ENCODE measurements around the gene PTP4A2.
"Not testable (repeated sequence)": the region's sequence is repeated elsewhere in the genome, so short reads cannot be mapped to it uniquely, and the experiment has no call there.

PTP4A2 gene

DNA sequence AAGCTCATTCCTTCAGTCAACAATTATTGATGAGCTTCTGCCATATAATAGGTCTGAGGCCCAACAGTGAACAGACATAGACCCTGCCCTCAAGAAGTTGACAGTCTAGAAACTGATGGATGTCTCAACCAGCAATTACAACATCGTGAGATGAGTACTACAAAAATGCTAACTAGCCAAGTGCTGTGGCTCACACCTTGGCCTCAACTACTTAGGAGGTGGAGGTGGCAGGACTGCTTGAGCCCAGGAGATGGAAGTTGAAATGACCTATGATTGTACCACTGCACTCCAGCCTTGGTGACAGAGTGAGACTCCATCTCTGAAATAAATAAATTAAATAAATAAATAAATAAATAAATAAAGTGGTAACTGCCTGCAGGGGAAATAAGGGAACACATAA is 11.7 kb upstream of the PTP4A2 start:
- no peak for DNase-seq

DNA sequence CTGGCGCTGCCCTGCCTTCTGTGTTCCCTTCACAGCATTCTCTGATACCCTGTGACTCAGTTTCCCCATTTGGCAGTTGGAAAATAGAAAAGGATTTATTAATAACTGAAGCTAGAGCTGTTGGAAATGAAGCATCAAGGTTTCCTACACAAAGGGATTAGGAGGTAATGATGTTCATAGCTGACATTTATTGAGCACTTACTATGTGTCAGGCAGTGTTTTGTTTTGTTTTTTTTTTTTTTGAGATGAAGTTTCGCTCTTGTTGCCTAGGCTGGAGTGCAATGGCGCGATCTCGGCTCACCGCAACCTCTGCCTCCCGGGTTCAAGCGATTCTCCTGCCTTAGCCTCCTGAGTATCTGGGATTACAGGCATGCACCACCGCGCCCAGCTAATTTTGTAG is 7.5 kb upstream of the PTP4A2 start:
- peak; percentile 35 for DNase-seq

DNA sequence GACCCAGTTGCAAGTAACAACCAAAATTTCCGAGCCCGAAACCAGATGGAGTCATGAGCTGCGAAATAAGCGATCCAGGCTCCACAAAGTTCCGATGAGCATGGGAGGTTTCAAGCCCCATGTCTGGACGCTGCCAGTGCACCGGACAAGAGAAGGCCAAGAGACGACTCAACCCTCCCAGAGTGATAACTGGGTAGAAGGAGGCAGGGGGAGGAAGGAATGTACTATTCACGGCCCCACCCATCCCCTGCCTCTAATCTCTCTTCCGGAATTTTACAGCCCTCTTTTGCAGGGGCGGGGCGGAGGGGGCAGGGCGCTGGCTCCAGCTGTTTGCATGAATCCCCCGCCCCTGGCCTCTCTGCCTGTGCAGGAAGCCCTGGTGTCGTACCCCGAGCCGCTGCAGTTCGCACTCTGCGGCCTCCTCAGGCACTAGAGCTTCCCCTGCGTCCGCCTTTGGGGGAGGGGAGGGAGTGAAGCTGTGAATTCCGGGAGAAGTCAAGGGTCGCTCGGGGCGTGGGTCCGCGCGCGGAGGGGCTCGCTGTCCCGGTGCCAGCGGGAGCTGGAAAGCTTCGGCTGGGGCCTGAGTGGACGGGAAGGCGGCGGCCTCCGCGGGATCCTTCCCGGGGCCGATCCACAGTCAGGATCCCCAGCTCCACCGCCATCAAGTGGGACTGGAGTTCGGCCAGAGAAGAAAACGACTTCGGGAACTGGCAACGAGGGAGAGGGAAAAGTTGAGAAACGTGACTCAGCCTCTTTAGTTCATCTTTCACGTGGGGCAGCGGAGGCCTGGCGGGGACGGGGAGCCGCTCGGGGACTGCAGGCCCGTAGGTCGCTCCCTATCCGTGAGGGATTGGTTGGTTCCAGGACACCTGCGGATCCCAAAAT is 6.3 kb upstream of the PTP4A2 start:
- peak; percentile 86 for DNase-seq

DNA sequence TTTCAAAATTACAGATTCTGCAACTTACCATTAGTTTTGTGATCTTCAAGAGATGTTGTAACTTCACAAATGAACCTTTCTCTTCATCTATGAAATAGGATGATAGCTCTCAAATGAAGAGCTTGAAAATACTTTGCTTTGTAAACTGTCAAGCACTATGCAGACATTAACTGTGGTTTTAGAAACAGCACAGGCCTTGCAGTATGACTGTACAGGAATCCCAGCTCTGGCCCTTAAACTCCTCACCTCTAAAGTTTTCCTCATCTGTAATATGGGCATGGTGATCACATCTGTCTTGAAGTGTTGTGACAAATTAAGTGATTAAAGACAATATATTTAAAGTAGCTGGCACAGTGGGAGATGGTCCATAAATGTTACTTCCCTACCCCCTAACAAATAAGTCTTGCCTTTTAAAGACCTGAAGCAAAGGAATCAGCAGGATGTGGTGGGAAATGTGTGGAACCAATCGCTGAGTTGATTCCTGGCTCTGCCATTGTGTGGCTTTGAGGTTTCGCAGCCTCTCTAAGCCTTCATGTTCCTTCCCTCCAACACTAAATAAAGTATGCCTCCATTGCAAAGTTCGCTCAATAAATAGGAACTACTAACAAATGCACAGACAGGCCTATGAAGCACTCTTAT is 5.5 kb upstream of the PTP4A2 start:
- no peak for DNase-seq

DNA sequence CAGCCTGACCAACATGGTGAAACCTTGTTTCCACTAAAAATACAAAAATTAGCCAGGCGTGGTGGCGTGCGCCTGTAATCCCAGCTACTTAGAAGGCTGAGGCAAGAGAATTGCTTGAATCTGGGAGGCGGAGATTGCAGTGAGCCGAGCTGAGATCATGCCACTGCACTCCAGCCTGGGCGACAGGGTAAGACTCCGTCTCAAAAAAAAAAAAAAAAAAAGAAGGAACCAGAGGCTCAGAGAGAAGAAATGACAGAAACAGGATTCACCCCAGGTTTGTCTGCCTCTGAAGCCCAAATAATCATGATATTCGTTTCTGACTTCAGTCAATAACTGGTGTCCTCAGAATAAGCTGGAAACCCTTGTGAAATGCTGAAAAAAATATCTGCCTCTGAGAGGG is 3.9 kb upstream of the PTP4A2 start:
- not testable (repeated sequence) for DNase-seq

DNA sequence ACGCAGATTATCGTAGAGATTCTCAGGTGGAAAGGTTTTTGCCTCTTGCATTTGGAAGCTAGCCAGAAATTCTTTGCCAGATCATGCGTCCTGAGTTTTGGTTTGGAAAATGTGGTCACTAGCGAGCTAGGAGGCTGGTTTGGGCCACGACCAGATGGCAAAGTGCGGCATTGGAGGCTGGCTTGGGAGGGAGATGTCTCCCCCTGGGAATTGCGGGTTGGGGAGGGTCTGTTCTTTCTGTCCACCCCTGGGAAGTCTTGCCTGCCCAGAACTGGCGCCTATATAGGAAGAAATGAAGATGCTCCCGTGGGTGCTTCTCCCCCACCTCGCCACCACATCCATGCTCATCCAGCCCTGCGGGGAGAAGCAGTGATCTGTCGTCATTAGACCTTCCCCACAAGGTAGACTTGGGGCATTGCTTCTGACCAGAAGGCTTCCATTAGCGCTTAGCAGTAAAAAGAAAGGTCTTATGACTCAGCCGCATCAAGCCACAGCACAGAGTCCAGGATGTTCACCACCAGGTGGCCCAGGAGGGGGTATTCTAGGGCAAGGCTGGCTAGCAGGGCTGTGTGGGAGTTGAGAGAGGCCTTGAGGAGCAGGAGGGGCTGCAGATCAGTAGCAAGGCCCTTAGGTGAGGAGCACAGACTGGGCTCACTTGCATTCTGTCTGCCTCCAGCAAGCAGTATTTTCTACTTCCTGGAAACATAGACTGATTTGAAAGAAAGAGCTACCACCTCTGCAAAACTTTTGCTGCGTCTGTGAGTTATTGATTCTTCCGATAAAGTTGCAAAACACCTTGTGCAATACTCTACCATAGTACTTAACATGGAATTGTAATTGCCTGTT is 1.5 kb upstream of the PTP4A2 start:
- DNase-seq, result peak; percentile 90

DNA sequence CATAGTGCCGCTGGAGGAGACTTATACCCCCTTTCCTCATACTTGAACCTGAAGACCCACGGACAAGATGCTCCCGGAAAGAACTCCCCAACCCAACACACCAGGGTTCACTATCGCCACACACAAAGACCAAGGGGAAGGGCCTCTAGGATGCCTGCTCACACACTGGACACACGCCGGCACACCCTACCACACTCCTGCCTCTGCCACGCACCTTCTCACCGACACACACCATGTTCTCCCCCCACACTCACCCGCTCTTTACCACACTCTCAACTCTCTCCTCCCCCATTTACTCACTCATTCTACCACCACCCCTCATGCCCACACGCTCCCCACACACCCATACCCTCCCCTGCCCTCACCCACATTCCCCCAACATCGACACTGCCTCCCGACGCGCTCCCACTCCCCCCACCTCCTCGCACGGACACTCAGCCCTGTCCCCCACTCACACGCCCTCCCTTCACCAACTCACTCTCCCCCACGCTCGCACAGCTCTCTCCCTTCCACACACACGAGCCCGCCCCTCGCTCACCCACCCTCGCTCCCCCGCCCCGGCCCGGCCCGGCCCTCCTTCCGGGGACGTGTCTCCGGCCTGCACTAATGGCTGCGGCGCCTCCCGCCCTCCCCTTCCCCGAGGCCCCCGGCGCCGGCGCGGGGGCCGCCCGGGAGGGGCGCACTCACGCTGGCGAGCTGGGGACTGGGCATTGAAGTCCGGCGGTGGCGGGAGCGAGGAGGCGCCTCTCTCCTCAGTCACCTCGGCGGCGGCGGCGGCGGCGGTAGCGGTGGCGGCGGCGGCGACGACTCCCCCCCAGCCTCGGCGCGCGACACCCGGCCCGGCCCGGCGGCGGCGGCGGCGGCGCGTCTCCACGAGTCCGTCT is 626 bp downstream of the PTP4A2 start:
- peak; percentile 90 for DNase-seq

DNA sequence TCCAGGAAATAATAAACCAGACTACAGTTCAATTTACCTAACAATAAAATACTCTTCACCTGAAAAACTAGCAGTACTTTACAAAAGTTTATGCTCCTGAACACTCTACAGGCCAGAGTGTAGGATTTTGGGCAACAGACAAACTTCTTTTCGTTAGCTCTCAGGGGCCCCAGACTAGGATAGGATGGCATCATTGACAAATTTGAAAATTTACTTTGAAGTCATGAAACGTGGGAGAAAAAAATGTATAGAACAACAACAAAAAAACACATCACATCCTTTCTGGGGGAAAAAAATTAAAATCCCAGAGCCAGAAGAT is 1.2 kb downstream of the PTP4A2 start:
- no peak for DNase-seq

DNA sequence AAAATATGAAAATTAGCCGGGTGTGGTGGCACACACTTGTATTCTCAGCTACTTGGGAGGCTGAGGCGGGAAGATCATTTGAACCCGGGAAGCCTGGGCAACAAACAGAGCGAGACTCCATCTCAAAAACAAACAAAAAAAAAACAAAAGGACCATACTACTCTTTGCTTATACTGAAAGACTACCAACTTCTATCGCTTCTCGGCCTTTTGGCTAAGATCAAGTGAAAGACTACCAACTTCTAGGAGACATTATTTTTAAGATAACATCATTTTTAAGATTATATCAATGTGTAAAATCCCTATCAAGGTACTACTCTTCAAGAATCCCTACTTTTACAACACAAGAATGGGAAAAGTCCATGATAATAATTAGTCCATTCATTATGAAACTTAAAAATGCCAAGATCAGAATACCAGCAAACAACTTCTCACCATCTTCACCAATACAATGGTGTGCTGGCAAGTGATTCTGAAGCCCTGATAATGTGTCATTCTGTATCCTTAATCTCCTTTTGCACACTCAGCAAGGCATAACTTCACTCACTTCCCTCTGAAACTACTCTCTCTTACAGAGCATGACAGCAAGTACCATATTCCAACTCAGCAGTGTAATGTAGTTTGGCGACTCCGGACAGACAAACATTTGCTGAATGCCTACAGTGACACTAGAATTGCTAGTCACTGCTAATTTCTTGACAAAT is 1.7 kb downstream of the PTP4A2 start:
- no peak for DNase-seq

DNA sequence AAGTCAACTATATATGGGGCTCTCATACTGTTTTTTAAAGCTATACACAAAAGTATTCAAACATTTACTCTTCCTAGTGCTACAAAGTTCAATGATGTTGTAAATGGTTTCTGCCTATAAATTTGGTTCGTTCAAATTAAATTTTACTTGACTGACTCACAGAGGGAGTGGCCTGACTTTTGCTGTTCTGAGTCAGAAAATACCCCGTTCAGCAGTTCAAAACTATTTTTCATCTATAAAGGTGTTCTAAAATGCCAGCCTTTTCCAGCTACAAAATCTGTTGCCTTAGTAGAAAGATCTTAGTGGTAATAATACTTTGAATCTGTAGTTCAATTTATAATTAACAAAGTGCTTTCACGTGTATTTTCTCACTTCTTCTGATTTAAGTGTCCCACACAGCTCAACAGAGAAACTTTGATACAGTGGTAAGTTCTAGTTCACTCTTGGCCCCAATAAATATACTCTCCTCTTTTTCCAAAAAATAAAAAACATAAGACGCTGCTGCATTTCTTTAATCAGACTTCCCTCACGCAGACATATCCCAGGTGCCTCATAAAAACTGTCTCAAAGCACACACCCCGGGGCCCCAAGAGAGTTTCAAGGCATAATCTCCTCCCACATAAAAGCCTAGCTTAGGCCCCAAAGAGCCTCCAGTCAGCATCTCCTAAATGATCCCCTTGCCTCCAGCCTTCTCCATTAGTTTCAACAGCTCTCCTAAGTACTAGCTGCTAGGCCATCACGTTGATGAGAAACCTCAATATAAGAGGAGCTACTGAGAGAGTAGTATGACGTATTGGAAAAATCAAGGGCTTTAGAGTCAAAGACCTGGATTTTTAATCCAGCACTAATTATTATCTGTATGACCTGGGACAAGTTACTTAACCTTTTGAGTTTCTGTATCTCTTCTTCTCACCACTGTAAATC is 3.2 kb downstream of the PTP4A2 start:
- DNase-seq, result no peak

DNA sequence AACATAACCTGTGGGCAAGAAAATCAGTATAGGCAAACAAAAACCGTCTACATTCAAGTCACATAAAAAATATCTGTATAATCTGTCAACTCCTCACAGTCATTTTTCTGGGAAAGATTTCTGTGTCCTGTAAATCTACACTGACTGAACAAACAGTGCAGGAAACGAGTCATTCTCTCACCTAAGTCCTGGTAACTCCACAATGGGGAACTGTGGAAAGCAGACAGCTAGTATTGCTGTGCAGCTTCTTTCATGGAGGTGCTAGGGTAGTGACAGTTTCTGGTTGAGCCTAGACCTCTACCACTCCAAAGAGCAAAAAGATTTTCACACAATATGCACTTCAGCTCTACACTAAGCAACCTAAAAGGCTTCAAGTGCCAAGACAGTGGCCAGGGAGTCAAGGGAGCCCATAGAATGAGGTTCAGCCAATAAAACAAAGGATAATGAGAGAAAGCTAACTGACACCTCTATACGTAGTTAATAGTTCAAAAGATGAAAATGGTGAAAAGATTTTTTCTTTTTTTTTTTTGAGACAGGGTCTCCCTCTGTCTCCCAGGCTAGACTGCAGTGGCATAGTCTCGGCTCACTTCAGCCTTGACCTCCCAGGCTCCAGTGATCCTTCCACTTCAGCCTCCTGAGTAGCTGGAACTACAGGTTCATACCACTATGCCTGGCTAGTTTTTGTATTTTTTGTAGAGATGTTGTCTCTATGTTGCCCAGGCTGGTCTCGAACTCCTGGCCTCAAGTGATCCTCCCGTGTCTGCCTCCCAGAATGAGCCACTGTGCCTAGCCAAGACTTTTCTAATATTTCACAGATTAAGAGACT is 5.5 kb downstream of the PTP4A2 start:
- no peak for DNase-seq

DNA sequence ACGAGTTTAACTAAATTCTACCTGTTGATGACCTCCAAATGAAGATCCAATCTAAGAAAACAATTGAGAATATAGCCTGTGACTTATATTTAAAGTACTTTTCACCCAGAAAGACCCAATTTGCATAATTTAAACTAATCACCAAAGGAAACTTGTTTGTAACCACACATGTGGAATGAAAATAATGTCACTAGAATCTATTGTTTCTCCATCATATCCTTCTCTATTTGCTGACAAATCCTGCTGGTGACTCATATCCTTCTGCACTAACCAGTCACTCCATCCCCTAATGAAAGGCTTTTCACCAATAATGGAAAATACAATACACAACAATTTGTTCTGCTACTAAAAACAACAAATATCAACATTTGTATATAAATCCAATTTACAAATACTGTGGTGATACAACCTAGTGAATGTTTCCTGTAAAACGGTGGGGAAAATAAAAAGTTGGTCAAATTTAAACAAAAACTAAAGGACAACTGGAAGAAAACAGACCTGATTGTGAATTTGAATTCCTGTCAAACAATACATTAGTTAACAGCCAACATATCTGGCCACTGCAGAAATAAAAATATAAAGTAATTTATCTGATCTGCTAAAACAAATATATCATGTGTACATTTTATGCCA is 6.5 kb downstream of the PTP4A2 start:
- DNase-seq, result no peak

DNA sequence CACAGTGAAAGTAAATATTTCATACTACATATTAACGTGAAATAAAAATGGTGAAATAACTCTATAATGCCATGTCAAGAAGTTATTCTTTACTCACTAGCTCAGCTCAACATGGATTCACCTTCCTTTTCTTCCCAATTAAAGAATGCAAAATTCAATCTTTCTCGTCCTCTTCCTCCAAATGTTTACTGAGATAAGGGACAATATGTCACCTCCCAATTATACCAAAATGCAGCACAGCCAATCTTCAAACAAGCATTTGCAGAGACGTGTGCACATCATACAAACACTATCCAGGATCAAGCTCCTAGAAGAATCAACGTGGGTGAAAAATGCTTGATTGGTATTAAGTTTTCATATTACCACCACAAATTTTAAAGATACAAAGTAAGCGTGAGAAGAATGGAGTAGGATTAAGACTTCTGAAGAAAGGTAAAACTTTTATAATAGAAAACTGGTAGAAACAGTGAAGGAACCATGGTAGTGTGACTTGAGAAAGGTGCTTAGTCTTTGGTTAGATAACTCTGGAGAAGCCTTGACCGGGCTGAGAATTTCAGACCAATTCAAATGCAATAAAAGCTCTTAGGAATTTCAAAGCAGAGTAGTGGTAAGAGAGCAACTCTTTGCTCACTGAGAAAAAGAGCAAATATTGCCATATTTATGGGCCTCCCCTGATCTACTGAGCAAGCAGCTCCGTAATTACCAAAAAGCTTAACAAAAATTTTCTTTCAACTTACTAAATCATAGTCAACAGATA is 7.2 kb downstream of the PTP4A2 start:
- DNase-seq, result no peak

DNA sequence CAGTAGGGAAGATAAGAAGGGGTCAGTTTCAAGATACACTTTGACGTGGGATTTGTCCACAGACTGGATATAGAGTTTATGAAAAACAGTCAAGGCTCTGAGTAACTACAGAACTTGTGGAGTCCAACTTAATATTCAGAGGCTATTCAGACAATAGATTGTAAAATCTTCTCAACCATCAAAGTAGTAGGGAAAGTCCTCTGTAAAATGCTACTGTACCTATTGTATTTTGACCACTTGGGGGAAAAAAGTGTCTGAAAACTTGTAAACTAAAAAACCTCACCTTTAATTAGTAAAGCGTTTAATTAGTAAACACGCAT is 10.5 kb downstream of the PTP4A2 start:
- DNase-seq, result no peak

DNA sequence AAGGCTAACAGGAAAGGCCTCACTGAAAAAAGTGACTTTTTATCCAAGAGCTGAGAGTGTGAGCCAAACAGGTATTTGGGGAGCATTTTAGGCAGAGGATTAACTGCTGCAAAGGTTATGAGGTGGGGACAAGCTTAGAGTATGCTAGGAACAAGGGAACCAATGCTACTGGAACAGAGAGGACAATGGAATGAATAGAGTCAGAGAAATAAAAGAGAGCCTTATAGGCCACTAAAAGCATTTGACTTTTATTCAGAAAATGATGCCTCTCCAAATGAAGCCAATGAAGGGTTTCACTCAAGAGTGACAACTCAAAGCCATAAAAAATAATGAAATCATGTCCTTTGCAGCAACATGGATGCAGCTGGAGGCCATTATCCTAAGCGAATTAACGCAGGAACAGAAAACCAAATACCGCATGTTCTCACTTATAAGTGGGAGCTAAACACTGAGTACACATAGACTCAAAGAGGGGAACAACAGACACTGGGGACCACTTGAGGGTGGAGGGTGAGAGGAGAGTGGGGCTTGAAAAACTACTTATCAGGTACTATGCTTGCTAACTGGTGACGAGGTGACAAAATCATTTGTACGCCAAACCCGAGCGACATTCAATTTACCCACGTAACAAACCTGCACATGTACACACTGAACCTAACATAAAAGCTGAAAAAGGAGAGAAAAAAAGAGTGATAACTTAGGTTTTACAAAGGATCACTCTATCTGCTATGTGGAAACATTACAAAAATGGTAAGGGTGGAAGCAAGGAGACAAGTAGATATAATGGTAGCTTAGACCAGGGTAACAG is 11.1 kb downstream of the PTP4A2 start:
- DNase-seq, result no peak

DNA sequence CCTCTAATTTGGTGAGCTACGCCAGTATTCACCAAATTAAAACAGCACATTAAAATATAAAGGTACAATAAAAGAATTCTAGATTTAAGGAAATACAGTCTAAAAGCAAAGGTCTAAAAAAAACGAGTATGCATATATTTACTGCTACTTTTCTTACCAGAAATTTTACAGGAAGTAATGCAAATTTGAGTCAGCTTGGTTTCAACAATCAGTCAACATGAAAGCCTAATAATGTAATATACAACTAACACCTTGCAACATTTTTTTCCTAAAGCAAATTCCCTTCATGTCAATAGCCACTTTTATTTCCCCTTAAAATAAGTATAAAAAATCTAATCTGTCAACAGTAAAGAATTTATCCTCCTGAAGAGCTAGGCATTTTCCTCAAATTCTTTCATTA is 11.9 kb downstream of the PTP4A2 start:
- DNase-seq, result no peak

DNA sequence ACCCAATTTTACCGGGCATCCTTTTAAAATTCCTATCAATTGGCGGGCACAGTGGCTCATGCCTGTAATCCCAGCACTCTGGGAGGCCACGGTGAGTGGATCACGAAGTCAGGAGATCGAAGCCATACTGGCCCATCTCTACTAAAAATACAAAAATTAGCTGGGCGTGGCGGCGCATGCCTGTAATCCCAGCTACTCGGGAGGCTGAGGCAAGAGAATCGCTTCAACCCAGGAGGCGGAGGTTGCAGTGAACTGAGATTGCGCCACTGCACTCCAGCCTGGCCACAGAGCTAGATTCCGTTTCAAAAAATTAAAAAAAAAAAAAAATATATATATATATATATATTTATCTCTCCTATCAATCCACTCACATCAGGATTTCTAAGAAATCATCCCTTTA is 12.3 kb downstream of the PTP4A2 start:
- DNase-seq, result not testable (repeated sequence)

DNA sequence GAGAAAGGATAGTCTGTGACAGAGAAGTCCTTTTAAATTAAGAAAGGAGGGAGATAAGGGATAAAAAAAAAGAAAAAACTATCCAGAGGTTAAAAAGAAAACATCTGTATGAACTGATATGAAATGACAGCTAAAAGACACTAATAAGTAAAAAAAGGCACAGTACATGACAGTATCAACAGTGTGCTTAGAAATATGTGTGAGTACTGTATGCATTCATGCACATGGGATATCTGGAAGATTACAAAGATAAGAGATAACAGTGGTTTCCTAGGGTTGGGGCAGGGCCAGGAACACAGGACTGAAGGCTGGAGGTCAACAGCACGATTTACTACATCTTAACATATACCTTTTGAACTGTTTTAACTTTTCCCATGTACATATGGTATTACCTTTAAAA is 13.3 kb downstream of the PTP4A2 start:
- DNase-seq, result no peak
